ENCODE data around the gene SLC1A3.

The SLC1A3 gene

DNA sequence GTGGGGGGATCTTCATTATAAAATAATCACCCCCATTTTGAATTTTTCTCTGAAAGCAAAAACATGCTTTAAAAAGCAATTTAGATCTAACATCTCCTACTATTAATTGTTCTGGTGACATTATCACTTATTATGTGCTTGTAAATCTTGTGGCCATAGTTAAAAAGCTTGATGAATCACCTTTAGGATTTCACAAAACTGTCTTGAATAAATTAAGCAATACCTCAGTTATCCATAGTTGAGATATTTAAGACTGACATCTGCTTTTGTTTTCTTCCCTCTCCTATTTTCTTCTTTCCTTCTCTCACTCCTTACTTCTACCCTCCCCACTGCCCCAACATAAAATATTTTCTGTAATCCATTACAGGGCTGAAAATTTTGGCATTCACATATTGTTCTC is 84.8 kb downstream of the SLC1A3 start:
- Histone ChIP-seq H3K9ac (ENCODE audit: low read length in 5 of 5) (peak overlapping the region in 1 of 5 donors; percentile 24), H3K4me3 (ENCODE audit: low read depth in 1 of 5, low read length in 5 of 5) (no peak overlapping the region), H3K4me1 (ENCODE audit: control insufficient read depth in 5 of 5, insufficient read depth in 5 of 5, low read length in 5 of 5) (peaks cover 7 to 42% (median 36%) of the 10 kb centered on the region in 5 donors), H3K27ac (ENCODE audit: low read depth, low read length) (peak overlapping the region; percentile 81), H3K27me3 (ENCODE audit: control insufficient read depth in 5 of 5, insufficient read depth in 4 of 5, low read length in 5 of 5) (no peaks in the 10 kb centered on the region), H3K36me3 (ENCODE audit: control insufficient read depth in 5 of 5, insufficient read depth in 5 of 5, low read length in 5 of 5) (peaks cover 0 to 7% (median 4%) of the 10 kb centered on the region in 5 donors), H3K9me3 (ENCODE audit: control insufficient read depth in 5 of 5, low read length in 5 of 5) (no peaks in the 10 kb centered on the region)

DNA sequence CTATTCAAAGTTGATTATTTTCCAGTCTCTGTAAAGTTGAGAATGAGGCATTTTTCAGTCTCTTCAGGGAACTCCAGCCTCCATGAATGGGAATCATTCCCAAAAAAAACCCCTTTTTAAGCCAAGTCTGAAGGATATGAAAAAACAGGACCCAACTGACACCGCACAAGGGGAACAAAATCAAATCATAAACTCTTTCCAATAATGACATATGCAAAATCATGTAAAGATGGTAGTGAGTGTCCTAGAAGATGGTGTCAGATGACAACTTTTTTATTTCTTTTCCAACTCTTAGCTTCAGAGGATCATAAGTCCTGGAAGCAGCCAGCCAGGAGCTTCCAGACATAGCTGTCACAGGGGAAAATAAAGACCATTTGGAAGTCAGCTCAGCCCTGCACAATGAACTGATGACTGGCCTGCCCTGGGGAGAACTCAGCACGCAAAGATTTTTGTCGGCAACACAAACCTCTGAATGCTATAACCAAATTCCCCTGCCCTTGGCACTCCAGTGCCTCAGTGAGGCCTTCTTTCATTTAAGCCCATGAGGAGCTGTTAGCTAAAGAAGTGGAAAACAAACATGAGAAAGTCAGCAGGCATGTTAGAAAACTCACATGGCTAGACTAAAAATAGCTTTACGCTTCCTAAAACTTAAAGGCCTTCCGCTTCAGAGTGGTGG is 85.4 kb downstream of the SLC1A3 start:
- no peaks in the 10 kb centered on the region for H3K27me3 ChIP-seq (ENCODE audit: control insufficient read depth in 5 of 5, insufficient read depth in 4 of 5, low read length in 5 of 5)
- peaks cover 0 to 3% (median 1%) of the 10 kb centered on the region in 5 donors for H3K36me3 ChIP-seq (ENCODE audit: control insufficient read depth in 5 of 5, insufficient read depth in 5 of 5, low read length in 5 of 5)
- H3K9ac ChIP-seq (ENCODE audit: low read length in 5 of 5), result peak overlapping the region in 2 of 5 donors; percentile 24 to 54
- H3K27ac ChIP-seq (ENCODE audit: low read depth, low read length), result peak overlapping the region; percentile 81
- no peak overlapping the region for H3K4me3 ChIP-seq (ENCODE audit: low read depth in 1 of 5, low read length in 5 of 5)
- H3K4me1 ChIP-seq (ENCODE audit: control insufficient read depth in 5 of 5, insufficient read depth in 5 of 5, low read length in 5 of 5), result peaks cover 7 to 42% (median 36%) of the 10 kb centered on the region in 5 donors
- no peaks in the 10 kb centered on the region for H3K9me3 ChIP-seq (ENCODE audit: control insufficient read depth in 5 of 5, low read length in 5 of 5)

DNA sequence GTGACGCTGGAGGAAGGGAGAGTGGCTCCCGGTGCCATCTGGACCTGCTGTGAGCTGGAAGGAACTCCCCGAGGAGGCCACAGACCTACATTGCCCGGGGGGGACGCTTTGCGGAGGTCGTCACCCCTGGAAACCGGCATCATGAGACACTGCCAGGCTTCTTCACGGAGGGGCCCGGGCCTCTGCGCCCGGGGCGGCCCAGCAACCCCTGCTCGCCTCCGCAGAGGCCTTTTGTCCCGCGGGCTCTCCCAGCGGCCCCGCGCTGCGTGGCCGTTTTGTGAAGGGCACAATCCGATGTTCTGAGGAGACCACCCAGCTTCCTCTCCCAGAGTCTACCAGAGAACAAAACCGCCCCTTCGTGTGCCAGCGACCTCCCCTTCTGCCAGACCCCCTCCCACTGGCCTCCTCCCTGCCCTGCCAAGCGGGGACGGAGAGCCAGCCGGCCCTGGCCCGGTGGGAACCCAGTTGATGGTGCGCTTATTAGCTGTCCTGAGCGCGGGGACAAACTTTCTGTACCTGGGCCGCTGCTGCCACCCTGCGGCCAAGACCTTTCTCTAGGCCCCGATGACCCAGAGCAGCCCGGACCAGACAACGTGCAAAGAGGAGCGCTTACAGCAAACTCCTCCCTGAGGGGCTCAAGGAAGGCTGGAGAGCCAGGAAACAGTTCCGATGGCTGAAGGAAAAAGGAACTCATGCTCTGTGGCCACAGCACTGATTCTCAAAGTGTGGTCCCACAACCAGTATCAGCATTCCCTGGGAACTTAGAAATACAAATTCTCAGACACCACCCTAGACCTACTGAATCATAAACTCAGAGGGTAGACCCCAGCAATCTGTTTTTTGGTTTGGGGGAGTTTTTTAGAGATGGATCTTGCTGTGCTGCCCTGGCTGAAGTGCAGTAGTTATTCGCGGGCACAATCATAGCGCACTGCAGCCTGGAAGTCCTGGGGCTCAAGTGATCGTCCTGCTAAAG is 86.7 kb downstream of the SLC1A3 start:
- Histone ChIP-seq H3K9ac (ENCODE audit: low read length in 5 of 5) (peak overlapping the region in 3 of 5 donors; percentile 41 to 63 (median 54)), H3K9me3 (ENCODE audit: control insufficient read depth in 5 of 5, low read length in 5 of 5) (no peaks in the 10 kb centered on the region), H3K27me3 (ENCODE audit: control insufficient read depth in 5 of 5, insufficient read depth in 4 of 5, low read length in 5 of 5) (no peaks in the 10 kb centered on the region), H3K4me1 (ENCODE audit: control insufficient read depth in 5 of 5, insufficient read depth in 5 of 5, low read length in 5 of 5) (peaks cover 7 to 42% (median 36%) of the 10 kb centered on the region in 5 donors), H3K36me3 (ENCODE audit: control insufficient read depth in 5 of 5, insufficient read depth in 5 of 5, low read length in 5 of 5) (no peaks in the 10 kb centered on the region), H3K4me3 (ENCODE audit: low read depth in 1 of 5, low read length in 5 of 5) (peak overlapping the region; percentile 27 to 60 (median 32)), H3K27ac (ENCODE audit: low read depth, low read length) (peak overlapping the region; percentile 81)

DNA sequence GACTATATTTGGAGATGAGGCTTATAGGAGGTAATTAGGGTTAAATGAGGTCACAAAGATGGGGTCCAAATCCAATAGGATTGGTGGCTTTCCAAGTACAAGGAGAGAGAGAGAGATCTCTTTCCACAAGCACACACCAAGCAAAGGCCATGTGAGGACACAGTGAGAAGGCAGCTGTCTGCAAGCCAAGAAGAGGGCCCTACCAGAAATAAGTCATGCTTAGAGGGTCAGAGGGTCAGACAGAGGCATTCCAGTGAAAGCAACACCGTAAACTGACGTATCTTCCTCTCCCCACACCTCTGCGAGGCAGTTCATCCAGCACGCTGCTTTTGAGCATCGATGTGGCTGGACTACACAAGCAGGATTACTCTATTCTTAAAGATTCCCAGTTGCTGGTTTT is 87.9 kb downstream of the SLC1A3 start:
- H3K27me3 ChIP-seq (ENCODE audit: control insufficient read depth in 5 of 5, insufficient read depth in 4 of 5, low read length in 5 of 5), result no peaks in the 10 kb centered on the region
- no peak overlapping the region for H3K27ac ChIP-seq (ENCODE audit: low read depth, low read length)
- H3K36me3 ChIP-seq (ENCODE audit: control insufficient read depth in 5 of 5, insufficient read depth in 5 of 5, low read length in 5 of 5), result no peaks in the 10 kb centered on the region
- no peak overlapping the region for H3K9ac ChIP-seq (ENCODE audit: low read length in 5 of 5)
- peaks cover 7 to 39% (median 36%) of the 10 kb centered on the region in 5 donors for H3K4me1 ChIP-seq (ENCODE audit: control insufficient read depth in 5 of 5, insufficient read depth in 5 of 5, low read length in 5 of 5)
- H3K4me3 ChIP-seq (ENCODE audit: low read depth in 1 of 5, low read length in 5 of 5), result no peak overlapping the region
- no peaks in the 10 kb centered on the region for H3K9me3 ChIP-seq (ENCODE audit: control insufficient read depth in 5 of 5, low read length in 5 of 5)

DNA sequence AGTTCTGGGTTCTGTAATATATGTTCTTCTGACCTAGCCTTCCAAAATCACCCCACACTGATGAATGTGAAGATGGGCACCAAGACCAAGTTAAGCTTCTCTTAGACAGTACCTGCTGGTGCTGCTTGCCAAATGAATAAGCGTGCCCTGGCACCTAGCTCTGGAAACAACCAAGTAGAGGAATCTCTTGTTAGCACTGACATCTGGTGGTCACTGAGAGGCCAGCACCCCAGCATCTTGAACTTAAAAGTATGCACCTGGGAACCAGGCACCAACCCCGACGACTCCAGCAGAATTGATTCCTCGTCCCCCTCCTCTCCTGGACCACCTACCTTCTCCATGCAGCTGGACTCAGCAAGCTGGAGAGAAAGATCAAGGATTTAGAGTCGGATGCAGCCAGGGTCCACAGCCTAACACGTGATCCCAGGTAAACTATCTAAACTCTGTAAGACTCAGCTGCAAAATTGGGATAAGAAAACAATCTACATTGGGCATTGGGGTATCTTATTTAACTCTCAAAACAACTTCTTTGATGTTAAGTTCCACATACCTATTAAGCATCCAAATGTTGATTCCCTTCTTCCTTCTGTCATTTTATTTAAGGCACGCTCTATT is 89.8 kb downstream of the SLC1A3 start:
- Histone ChIP-seq H3K9ac (ENCODE audit: low read length in 5 of 5) (no peak overlapping the region), H3K27ac (ENCODE audit: low read depth, low read length) (no peak overlapping the region), H3K27me3 (ENCODE audit: control insufficient read depth in 5 of 5, insufficient read depth in 4 of 5, low read length in 5 of 5) (no peaks in the 10 kb centered on the region), H3K4me1 (ENCODE audit: control insufficient read depth in 5 of 5, insufficient read depth in 5 of 5, low read length in 5 of 5) (peaks cover 4 to 24% (median 22%) of the 10 kb centered on the region in 5 donors), H3K4me3 (ENCODE audit: low read depth in 1 of 5, low read length in 5 of 5) (no peak overlapping the region), H3K36me3 (ENCODE audit: control insufficient read depth in 5 of 5, insufficient read depth in 5 of 5, low read length in 5 of 5) (no peaks in the 10 kb centered on the region), H3K9me3 (ENCODE audit: control insufficient read depth in 5 of 5, low read length in 5 of 5) (no peaks in the 10 kb centered on the region)

DNA sequence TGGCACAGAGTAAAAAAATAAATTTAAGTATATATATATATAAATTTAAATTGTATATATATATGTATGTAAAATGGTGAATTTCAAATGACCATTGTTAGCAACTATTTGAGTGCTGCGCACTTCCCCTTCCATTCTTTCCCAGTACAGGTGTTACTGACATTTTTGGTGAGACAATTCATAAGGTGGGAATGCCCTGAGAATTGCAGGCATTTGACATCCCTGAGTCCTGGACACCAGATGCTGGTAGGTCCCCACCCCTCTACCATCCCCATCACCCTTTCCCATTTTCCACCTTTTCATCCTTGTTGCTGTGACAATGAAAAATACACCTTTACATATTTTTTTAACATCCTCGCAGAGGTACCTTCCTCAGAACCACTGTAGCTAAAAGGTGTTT is 91.6 kb downstream of the SLC1A3 start:
- H3K4me1 ChIP-seq (ENCODE audit: control insufficient read depth in 5 of 5, insufficient read depth in 5 of 5, low read length in 5 of 5), result peaks cover 0 to 12% (median 3%) of the 10 kb centered on the region in 5 donors
- H3K27ac ChIP-seq (ENCODE audit: low read depth, low read length), result no peak overlapping the region
- H3K27me3 ChIP-seq (ENCODE audit: control insufficient read depth in 5 of 5, insufficient read depth in 4 of 5, low read length in 5 of 5), result no peaks in the 10 kb centered on the region
- H3K4me3 ChIP-seq (ENCODE audit: low read depth in 1 of 5, low read length in 5 of 5), result no peak overlapping the region
- H3K9ac ChIP-seq (ENCODE audit: low read length in 5 of 5), result no peak overlapping the region
- H3K9me3 ChIP-seq (ENCODE audit: control insufficient read depth in 5 of 5, low read length in 5 of 5), result no peaks in the 10 kb centered on the region
- H3K36me3 ChIP-seq (ENCODE audit: control insufficient read depth in 5 of 5, insufficient read depth in 5 of 5, low read length in 5 of 5), result no peaks in the 10 kb centered on the region

DNA sequence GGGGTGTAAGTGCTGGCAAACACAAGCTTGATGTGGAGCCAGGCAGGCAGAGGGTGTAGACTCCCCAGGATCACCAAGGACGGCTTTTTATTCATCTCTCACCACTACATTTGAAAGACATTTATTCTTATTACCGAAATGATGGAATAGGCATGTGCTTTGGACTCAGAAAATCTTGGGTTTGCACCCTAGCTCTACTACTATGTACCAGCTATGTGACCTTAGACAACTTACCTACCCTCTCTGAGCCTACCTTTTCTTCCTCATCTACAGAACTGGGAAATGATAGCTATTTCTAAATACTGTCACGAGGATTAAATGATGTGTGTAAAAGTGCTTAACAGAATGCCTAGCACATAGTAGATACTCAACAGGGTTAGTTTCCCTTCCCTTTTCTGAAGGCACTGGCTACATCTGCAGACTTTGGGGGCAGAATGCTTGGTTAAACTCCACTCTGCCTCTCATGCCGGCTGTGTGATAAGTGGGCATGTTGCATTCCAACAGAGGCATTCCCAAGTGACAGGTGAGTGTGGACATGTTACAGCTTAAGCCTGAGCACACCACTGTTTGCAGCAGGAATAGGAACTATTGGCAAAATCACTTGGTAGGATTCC is 94.8 kb downstream of the SLC1A3 start:
- H3K4me3 ChIP-seq (ENCODE audit: low read depth in 1 of 5, low read length in 5 of 5), result no peak overlapping the region
- no peaks in the 10 kb centered on the region for H3K36me3 ChIP-seq (ENCODE audit: control insufficient read depth in 5 of 5, insufficient read depth in 5 of 5, low read length in 5 of 5)
- H3K27ac ChIP-seq (ENCODE audit: low read depth, low read length), result no peak overlapping the region
- no peak overlapping the region for H3K9ac ChIP-seq (ENCODE audit: low read length in 5 of 5)
- H3K9me3 ChIP-seq (ENCODE audit: control insufficient read depth in 5 of 5, low read length in 5 of 5), result no peaks in the 10 kb centered on the region
- no peaks in the 10 kb centered on the region for H3K27me3 ChIP-seq (ENCODE audit: control insufficient read depth in 5 of 5, insufficient read depth in 4 of 5, low read length in 5 of 5)
- peaks cover 0 to 19% (median 10%) of the 10 kb centered on the region in 5 donors for H3K4me1 ChIP-seq (ENCODE audit: control insufficient read depth in 5 of 5, insufficient read depth in 5 of 5, low read length in 5 of 5)

DNA sequence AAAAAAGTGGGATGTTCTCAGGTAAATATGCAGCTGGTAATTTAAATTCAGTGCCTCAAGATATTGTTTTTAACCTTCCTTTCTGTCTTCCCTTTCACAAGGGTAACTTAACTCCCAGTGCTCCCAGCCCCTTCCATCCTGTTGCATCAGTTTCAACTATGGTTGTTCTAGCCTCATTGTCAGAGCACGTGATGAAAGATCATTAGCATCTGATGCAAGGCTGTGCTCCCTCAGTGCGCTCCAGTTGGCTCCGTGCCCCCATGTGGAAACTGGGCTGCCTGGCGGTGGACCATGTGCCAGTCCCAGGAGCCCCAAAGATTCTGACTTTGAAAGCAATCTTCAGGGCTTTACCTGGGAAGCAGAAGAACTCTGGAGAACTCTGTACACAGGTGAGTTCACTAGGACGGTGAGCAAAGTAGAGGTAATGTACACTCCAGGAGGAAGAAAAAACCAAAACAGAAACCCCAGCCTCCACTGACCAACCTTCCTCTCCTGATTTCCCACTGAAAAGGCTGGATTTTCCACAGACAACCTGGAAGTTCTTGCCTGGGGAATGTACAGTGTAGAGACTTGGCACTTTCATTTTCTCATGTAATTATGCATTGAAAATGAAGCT is 96.9 kb downstream of the SLC1A3 start:
- no peaks in the 10 kb centered on the region for H3K27me3 ChIP-seq (ENCODE audit: control insufficient read depth in 5 of 5, insufficient read depth in 4 of 5, low read length in 5 of 5)
- H3K9me3 ChIP-seq (ENCODE audit: control insufficient read depth in 5 of 5, low read length in 5 of 5), result peaks cover 0 to 9% (median 0%) of the 10 kb centered on the region in 5 donors
- H3K36me3 ChIP-seq (ENCODE audit: control insufficient read depth in 5 of 5, insufficient read depth in 5 of 5, low read length in 5 of 5), result no peaks in the 10 kb centered on the region
- no peak overlapping the region for H3K4me3 ChIP-seq (ENCODE audit: low read depth in 1 of 5, low read length in 5 of 5)
- H3K27ac ChIP-seq (ENCODE audit: low read depth, low read length), result no peak overlapping the region
- peaks cover 0 to 24% (median 10%) of the 10 kb centered on the region in 5 donors for H3K4me1 ChIP-seq (ENCODE audit: control insufficient read depth in 5 of 5, insufficient read depth in 5 of 5, low read length in 5 of 5)
- H3K9ac ChIP-seq (ENCODE audit: low read length in 5 of 5), result no peak overlapping the region

DNA sequence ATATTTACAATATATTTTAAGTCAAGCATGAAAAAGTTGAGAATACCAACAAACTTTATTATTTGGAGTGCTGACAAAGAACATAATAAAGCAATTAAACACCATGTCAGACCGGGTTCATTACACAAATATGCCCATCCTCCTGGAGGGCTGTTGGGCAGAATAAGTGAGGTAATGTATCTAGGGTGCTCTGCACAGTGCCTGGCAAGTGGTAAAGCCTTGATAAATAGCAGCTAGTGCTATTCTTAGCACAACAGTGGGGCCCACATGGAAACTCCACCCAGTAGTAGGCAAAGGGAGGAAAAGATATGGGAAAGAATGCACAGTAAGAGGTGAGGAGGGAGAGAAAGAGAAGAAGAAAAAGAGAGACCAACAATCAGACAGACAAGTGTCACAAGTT is 97.7 kb downstream of the SLC1A3 start:
- H3K9me3 ChIP-seq (ENCODE audit: control insufficient read depth in 5 of 5, low read length in 5 of 5), result peaks cover 0 to 9% (median 0%) of the 10 kb centered on the region in 5 donors
- H3K4me1 ChIP-seq (ENCODE audit: control insufficient read depth in 5 of 5, insufficient read depth in 5 of 5, low read length in 5 of 5), result peaks cover 0 to 24% (median 10%) of the 10 kb centered on the region in 5 donors
- H3K27ac ChIP-seq (ENCODE audit: low read depth, low read length), result no peak overlapping the region
- no peaks in the 10 kb centered on the region for H3K36me3 ChIP-seq (ENCODE audit: control insufficient read depth in 5 of 5, insufficient read depth in 5 of 5, low read length in 5 of 5)
- no peaks in the 10 kb centered on the region for H3K27me3 ChIP-seq (ENCODE audit: control insufficient read depth in 5 of 5, insufficient read depth in 4 of 5, low read length in 5 of 5)
- H3K4me3 ChIP-seq (ENCODE audit: low read depth in 1 of 5, low read length in 5 of 5), result no peak overlapping the region
- H3K9ac ChIP-seq (ENCODE audit: low read length in 5 of 5), result no peak overlapping the region

Data from subcutaneous abdominal adipose tissue (tissue), 5 donors.